Neural cell (in vitro differentiated cells): ENCODE results near the gene IL1RAP. TPM values are rescaled to one million over a fixed set of nuclear protein-coding genes. Genes with fewer than 3 reads are reported as not detected.

Source experiments
- H2AFZ ChIP-seq: fragments of 200-600, 300-800 bp; sonication (generic), shearing (Covaris generic); 2 replicates; pipeline ENCODE4 v1.6.0; 2014; ENCODE audit warnings: low read depth, mild to moderate bottlenecking, antibody characterized with exemption, low read length, moderate library complexity
- H3F3A ChIP-seq: fragments of 200-600 bp; shearing (Covaris generic); 2 replicates; pipeline ENCODE4 v1.6.1; 2016; ENCODE audit warnings: mild to moderate bottlenecking, moderate library complexity, mixed read lengths, antibody characterized with exemption, low read length; ENCODE audit not compliant: insufficient read depth, poor library complexity, severe bottlenecking
- H3K27ac ChIP-seq: fragments of 200-600, 300-800 bp; sonication (generic), shearing (Covaris generic); 2 replicates; pipeline ENCODE4 v1.5.1; 2014; ENCODE audit warnings: mild to moderate bottlenecking, low read length, moderate library complexity
- H3K27me3 ChIP-seq: fragments of 300-800, 200-600 bp; sonication (generic), shearing (Covaris generic); 2 replicates; pipeline ENCODE4 v1.6.0; 2014; ENCODE audit warnings: mild to moderate bottlenecking, low read depth, low read length, moderate library complexity; ENCODE audit not compliant: insufficient read depth
- H3K36me3 ChIP-seq: fragments of 300-800, 200-600 bp; sonication (generic), shearing (Covaris generic); 2 replicates; pipeline ENCODE4 v1.5.1; 2014; ENCODE audit warnings: mild to moderate bottlenecking, antibody characterized with exemption, low read length, moderate library complexity; ENCODE audit not compliant: insufficient read depth
- H3K4me2 ChIP-seq: fragments of 300-800, 200-600 bp; sonication (generic), shearing (Covaris generic); 2 replicates; pipeline ENCODE4 v1.6.0; 2014; ENCODE audit warnings: mild to moderate bottlenecking, low read length
- H3K4me3 ChIP-seq: fragments of 300-800, 200-600 bp; sonication (generic), shearing (Covaris generic); 2 replicates; pipeline ENCODE4 v1.5.1; 2014; ENCODE audit warnings: mild to moderate bottlenecking, low read length, moderate library complexity
- H3K79me2 ChIP-seq: fragments of 200-600 bp; shearing (Covaris generic); replicated peaks from 2 replicates; pipeline ENCODE4 v1.6.0; 2014; ENCODE audit warnings: mild to moderate bottlenecking, low read length, moderate library complexity; ENCODE audit not compliant: insufficient read depth
- H3K9ac ChIP-seq: fragments of 300-800, 200-600 bp; sonication (generic), shearing (Covaris generic); 2 replicates; pipeline ENCODE4 v1.6.1; 2016; ENCODE audit warnings: mild to moderate bottlenecking, low read length, mixed read lengths
- H3K9me2 ChIP-seq: fragments of 200-600 bp; shearing (Covaris generic); 2 replicates; pipeline ENCODE4 v1.6.1; 2016; ENCODE audit warnings: mild to moderate bottlenecking, low read length, mixed read lengths; ENCODE audit not compliant: insufficient read depth
- H3K9me3 ChIP-seq: fragments of 200-600, 300-800 bp; sonication (generic), shearing (Covaris generic); 2 replicates; pipeline ENCODE4 v1.6.1; 2016; ENCODE audit warnings: mild to moderate bottlenecking, mixed run types, low read length, moderate library complexity, mixed read lengths
- H4K20me1 ChIP-seq: fragments of 200-600 bp; shearing (Covaris generic); 2 replicates; pipeline ENCODE4 v1.6.1; 2016; ENCODE audit warnings: mild to moderate bottlenecking, mixed run types; ENCODE audit not compliant: insufficient read depth
- CTCF ChIP-seq: fragments of 450-650 bp; IDR thresholded peaks from 2 replicates; pipeline ENCODE4 v1.5.1; 2014; ENCODE audit warnings: antibody characterized with exemption, mild to moderate bottlenecking, moderate library complexity; ENCODE audit not compliant: poor library complexity, severe bottlenecking
- EP300 ChIP-seq: fragments of 450-650 bp; conservative IDR thresholded peaks from 2 replicates; pipeline ENCODE4 v1.6.1; 2014; ENCODE audit warnings: antibody characterized with exemption, mild to moderate bottlenecking, moderate library complexity; ENCODE audit not compliant: poor library complexity, severe bottlenecking
- EZH2 ChIP-seq: fragments of 200-600, 300-800 bp; shearing (Covaris generic), sonication (generic); IDR thresholded peaks from 2 replicates; pipeline ENCODE4 v1.6.1; 2014; ENCODE audit warnings: antibody characterized with exemption, low read length, borderline replicate concordance, mild to moderate bottlenecking; ENCODE audit not compliant: insufficient read depth, poor library complexity, severe bottlenecking
- MXI1 ChIP-seq: fragments of 450-650 bp; conservative IDR thresholded peaks from 2 replicates; pipeline ENCODE4 v1.6.1; 2014; ENCODE audit warnings: antibody characterized with exemption, mild to moderate bottlenecking; ENCODE audit not compliant: poor library complexity, severe bottlenecking
- POLR2AphosphoS5 ChIP-seq: IDR thresholded peaks from 2 replicates; pipeline ENCODE4 v1.6.1; 2012
- RAD21 ChIP-seq: fragments of 450-650 bp; conservative IDR thresholded peaks from 2 replicates; pipeline ENCODE4 v1.6.1; 2014; ENCODE audit warnings: antibody characterized with exemption, mild to moderate bottlenecking, moderate library complexity
- SMC3 ChIP-seq: fragments of 450-650 bp; conservative IDR thresholded peaks from 2 replicates; pipeline ENCODE4 v1.6.1; 2014; ENCODE audit warnings: antibody characterized with exemption, mild to moderate bottlenecking, moderate library complexity; ENCODE audit not compliant: poor library complexity
- TAF1 ChIP-seq: IDR thresholded peaks from 2 replicates; pipeline ENCODE4 v1.6.1; 2012; ENCODE audit warnings: low read depth
- polyA plus RNA-seq: library from polyadenylated mRNA; depleted of rRNA; stranded (reverse); fragments of >200 nt; gene quantifications from 2 replicates; pipeline ENCODE4 v1.2.3, GENCODE V29; 2014
- TF ChIP-seq, protein P1 (sequence below): IDR thresholded peaks from 2 replicates; pipeline ENCODE4 v1.6.1; 2012; ENCODE audit warnings: borderline replicate concordance

Gene IL1RAP
- polyA plus RNA-seq, 1 donor from 2014 or later, result 24.6 TPM

DNA sequence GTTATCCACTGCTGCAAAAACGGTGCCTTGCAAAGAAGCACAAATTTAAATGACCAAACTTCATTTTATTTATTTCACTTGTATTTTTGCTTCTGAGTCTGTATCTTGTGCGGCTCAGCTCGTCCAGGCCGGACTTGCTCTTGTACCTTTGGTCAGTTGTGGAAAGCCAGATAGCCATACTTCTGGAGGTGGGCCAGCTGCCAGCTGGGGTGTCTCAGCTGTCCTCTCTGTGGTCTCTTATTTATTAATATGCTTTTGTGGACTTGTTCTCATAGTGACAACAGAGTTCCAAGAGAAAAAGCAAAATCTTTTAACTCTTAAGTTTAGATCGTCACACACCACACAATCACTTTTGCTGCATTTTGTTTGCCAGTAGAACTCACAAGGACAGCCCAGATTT is 87.7 kb downstream of the IL1RAP start:
- H3K36me3 ChIP-seq, result no peaks in the 10 kb centered on the region
- no peaks in the 10 kb centered on the region for H3K79me2 ChIP-seq
- no peak overlapping the region for H3K4me2 ChIP-seq
- no peak overlapping the region for H2AFZ ChIP-seq
- TF ChIP-seq CTCF, result no peak
- no peak for TF ChIP-seq EP300
- TF ChIP-seq RAD21, result no peak
- no peak for TF ChIP-seq TAF1
- TF ChIP-seq MXI1, result no peak
- TF ChIP-seq SMC3, result no peak
- no peak for TF ChIP-seq EZH2
- no peak for TF ChIP-seq POLR2AphosphoS5
- TF ChIP-seq, protein P1, sequence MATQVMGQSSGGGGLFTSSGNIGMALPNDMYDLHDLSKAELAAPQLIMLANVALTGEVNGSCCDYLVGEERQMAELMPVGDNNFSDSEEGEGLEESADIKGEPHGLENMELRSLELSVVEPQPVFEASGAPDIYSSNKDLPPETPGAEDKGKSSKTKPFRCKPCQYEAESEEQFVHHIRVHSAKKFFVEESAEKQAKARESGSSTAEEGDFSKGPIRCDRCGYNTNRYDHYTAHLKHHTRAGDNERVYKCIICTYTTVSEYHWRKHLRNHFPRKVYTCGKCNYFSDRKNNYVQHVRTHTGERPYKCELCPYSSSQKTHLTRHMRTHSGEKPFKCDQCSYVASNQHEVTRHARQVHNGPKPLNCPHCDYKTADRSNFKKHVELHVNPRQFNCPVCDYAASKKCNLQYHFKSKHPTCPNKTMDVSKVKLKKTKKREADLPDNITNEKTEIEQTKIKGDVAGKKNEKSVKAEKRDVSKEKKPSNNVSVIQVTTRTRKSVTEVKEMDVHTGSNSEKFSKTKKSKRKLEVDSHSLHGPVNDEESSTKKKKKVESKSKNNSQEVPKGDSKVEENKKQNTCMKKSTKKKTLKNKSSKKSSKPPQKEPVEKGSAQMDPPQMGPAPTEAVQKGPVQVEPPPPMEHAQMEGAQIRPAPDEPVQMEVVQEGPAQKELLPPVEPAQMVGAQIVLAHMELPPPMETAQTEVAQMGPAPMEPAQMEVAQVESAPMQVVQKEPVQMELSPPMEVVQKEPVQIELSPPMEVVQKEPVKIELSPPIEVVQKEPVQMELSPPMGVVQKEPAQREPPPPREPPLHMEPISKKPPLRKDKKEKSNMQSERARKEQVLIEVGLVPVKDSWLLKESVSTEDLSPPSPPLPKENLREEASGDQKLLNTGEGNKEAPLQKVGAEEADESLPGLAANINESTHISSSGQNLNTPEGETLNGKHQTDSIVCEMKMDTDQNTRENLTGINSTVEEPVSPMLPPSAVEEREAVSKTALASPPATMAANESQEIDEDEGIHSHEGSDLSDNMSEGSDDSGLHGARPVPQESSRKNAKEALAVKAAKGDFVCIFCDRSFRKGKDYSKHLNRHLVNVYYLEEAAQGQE, result no peak
- H3K4me3 ChIP-seq, result no peak overlapping the region
- H3K27me3 ChIP-seq, result no peaks in the 10 kb centered on the region
- H3K27ac ChIP-seq, result no peak overlapping the region
- no peaks in the 10 kb centered on the region for H3K9me2 ChIP-seq
- no peaks in the 10 kb centered on the region for H4K20me1 ChIP-seq
- H3K9me3 ChIP-seq, result no peaks in the 10 kb centered on the region
- no peak overlapping the region for H3K9ac ChIP-seq
- no peaks in the 10 kb centered on the region for H3F3A ChIP-seq

- Histone ChIP-seq H3K4me2 (no peak overlapping the region), H3F3A (no peaks in the 10 kb centered on the region), H4K20me1 (no peaks in the 10 kb centered on the region), H3K27me3 (no peaks in the 10 kb centered on the region), H3K9me3 (no peaks in the 10 kb centered on the region), H3K9ac (no peak overlapping the region), H3K79me2 (no peaks in the 10 kb centered on the region), H3K27ac (no peak overlapping the region), H3K36me3 (no peaks in the 10 kb centered on the region), H2AFZ (no peak overlapping the region), H3K4me3 (no peak overlapping the region), H3K9me2 (no peaks in the 10 kb centered on the region)
- no peak for TF ChIP-seq POLR2AphosphoS5
Measured at GRCh38 chr3:190605385-190605784, 91.5 kb downstream of the IL1RAP start.

DNA sequence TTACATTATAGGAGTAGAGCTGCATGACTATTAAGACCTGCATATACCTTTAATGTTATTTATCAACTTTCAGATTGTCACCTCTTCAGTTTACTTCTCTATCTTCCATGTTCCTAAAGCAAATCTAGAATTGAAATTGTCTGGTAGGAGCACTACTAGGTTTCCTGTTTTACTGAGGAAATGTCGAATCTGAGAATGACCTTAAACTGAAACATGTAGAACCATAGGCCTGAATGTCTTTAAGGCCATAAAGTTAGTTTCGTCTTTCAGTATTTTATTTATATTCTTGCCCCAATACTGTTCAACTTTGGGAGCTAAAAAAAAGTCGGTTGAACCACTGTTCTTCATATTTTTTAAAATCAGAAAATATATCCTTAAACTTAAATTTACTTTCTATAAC is 92.7 kb downstream of the IL1RAP start:
- Histone ChIP-seq H3K9ac (no peak overlapping the region), H3K36me3 (no peaks in the 10 kb centered on the region), H3K79me2 (no peaks in the 10 kb centered on the region), H3K27me3 (no peaks in the 10 kb centered on the region), H3K9me2 (no peaks in the 10 kb centered on the region), H3K9me3 (no peaks in the 10 kb centered on the region), H3K4me3 (no peak overlapping the region), H4K20me1 (no peaks in the 10 kb centered on the region), H3F3A (no peaks in the 10 kb centered on the region), H3K4me2 (no peak overlapping the region), H2AFZ (no peak overlapping the region), H3K27ac (no peak overlapping the region)
- no peak for TF ChIP-seq EZH2
- TF ChIP-seq, protein P1, result no peak
- TF ChIP-seq EP300, result no peak
